Fibroblast of lung (primary cell): ENCODE results near the gene DNASE1. TPM values are rescaled to one million over a fixed set of nuclear protein-coding genes. Genes with fewer than 3 reads are reported as not detected.

Experiments used
- DNase-seq, 2 donors: peaks; one replicate each; pipeline versions ENCODE4 v3.0.0 to v3.0.0-alpha.2; 2010; ENCODE audit warnings: low read depth in 2 of 2
- H2AFZ ChIP-seq: 2 replicates; pipeline ENCODE4 v1.5.1; 2012; ENCODE audit warnings: low read length, control low read depth, inconsistent platforms
- H3K27ac ChIP-seq: 2 replicates; pipeline ENCODE4 v1.5.1; 2011; ENCODE audit warnings: low read length, control low read depth; ENCODE audit not compliant: insufficient read depth
- H3K27me3 ChIP-seq: 2 replicates; pipeline ENCODE4 v1.5.1; 2011; ENCODE audit warnings: mild to moderate bottlenecking, low read length; ENCODE audit not compliant: control insufficient read depth, insufficient read depth
- H3K36me3 ChIP-seq: 2 replicates; pipeline ENCODE4 v1.5.1; 2011; ENCODE audit warnings: low read length; ENCODE audit not compliant: control insufficient read depth, insufficient read depth
- H3K4me1 ChIP-seq: 2 replicates; pipeline ENCODE4 v1.5.1; 2011; ENCODE audit warnings: low read length; ENCODE audit not compliant: control insufficient read depth, insufficient read depth; ENCODE audit errors: extremely low read depth
- H3K4me2 ChIP-seq: 2 replicates; pipeline ENCODE4 v1.5.1; 2011; ENCODE audit warnings: low read length, control low read depth; ENCODE audit not compliant: insufficient read depth; ENCODE audit errors: extremely low read depth
- H3K4me3 ChIP-seq, 4 experiments: fragments of 200-600 bp in 1 of 4; sonication (generic) in 1 of 4; replicated peaks in 1 of 4; 2 replicates each; pipeline ENCODE4 v1.5.1; 2011 to 2016; ENCODE audit warnings: low read length in 4 of 4, low read depth in 3 of 4, mild to moderate bottlenecking in 3 of 4, control low read depth in 2 of 4, inconsistent platforms in 1 of 4, mixed read lengths in 1 of 4; ENCODE audit not compliant: insufficient read depth in 1 of 4; ENCODE audit errors: control extremely low read depth in 1 of 4
- H3K79me2 ChIP-seq: 2 replicates; pipeline ENCODE4 v1.5.1; 2012; ENCODE audit warnings: mild to moderate bottlenecking, low read length, inconsistent platforms; ENCODE audit not compliant: control insufficient read depth, insufficient read depth
- H3K9ac ChIP-seq: 2 replicates; pipeline ENCODE4 v1.5.1; 2011; ENCODE audit warnings: mild to moderate bottlenecking, low read length, control low read depth; ENCODE audit not compliant: insufficient read depth
- H3K9me3 ChIP-seq: 2 replicates; pipeline ENCODE4 v1.5.1; 2012; ENCODE audit warnings: low read depth, low read length; ENCODE audit not compliant: control insufficient read depth, insufficient read depth
- H4K20me1 ChIP-seq: 2 replicates; pipeline ENCODE4 v1.5.1; 2011; ENCODE audit warnings: low read length; ENCODE audit not compliant: control insufficient read depth, insufficient read depth; ENCODE audit errors: extremely low read depth
- EZH2 ChIP-seq: IDR thresholded peaks from 2 replicates; pipeline ENCODE4 v1.5.1; 2012; ENCODE audit warnings: low read length, control low read depth, mild to moderate bottlenecking; ENCODE audit errors: missing control alignments
- polyA plus RNA-seq, 2 donors: library from polyadenylated mRNA; depleted of rRNA in 1 of 2; stranded (reverse) in 1 of 2; unstranded in 1 of 2; fragments of >200 nt; gene quantifications; 2 replicates each; pipeline ENCODE4 v1.2.1, GENCODE V29; 2011 to 2012; ENCODE audit warnings: missing spikeins in 1 of 2
- total RNA-seq: library from RNA; depleted of rRNA; stranded (reverse); fragments of >200 nt; gene quantifications from 2 replicates; pipeline ENCODE4 v1.2.1, GENCODE V29; 2014
- TF ChIP-seq, protein P1 (sequence below), 2 donors: IDR thresholded peaks in 1 of 2; conservative IDR thresholded peaks in 1 of 2; 1 replicate in 1 of 2; 2 replicates in 1 of 2; pipeline ENCODE4 v1.5.1; 2011 to 2012; ENCODE audit warnings: low read length in 2 of 2, control low read depth in 1 of 2, inconsistent platforms in 1 of 2, low read depth in 1 of 2, mild to moderate bottlenecking in 1 of 2

Gene DNASE1
- total and polyA plus RNA-seq, 2 donors (not counting 1 experiment from before 2014, with no cell fraction given): 2.9 to 29.1 TPM

DNA sequence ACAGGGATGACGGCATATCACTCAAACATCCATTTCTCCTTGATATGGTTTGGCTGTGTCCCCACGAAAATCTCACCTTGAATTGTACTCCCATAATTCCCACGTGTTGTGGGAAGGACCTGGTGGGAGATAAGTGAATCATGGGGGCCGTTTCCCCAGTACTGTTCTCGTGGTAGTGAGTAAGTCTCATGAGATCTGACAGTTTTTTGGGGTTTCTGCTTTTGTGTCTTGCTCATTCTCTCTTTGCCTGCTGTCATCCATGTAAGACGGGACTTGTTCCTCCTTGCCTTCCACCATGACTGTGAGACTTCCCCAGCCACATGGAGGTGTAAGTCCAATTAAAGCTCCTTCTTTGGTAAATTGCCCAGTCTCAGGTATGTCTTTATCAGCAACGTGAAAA, 32.5 kb downstream of the DNASE1 start:
- TF ChIP-seq, protein P1, sequence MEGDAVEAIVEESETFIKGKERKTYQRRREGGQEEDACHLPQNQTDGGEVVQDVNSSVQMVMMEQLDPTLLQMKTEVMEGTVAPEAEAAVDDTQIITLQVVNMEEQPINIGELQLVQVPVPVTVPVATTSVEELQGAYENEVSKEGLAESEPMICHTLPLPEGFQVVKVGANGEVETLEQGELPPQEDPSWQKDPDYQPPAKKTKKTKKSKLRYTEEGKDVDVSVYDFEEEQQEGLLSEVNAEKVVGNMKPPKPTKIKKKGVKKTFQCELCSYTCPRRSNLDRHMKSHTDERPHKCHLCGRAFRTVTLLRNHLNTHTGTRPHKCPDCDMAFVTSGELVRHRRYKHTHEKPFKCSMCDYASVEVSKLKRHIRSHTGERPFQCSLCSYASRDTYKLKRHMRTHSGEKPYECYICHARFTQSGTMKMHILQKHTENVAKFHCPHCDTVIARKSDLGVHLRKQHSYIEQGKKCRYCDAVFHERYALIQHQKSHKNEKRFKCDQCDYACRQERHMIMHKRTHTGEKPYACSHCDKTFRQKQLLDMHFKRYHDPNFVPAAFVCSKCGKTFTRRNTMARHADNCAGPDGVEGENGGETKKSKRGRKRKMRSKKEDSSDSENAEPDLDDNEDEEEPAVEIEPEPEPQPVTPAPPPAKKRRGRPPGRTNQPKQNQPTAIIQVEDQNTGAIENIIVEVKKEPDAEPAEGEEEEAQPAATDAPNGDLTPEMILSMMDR (conservative IDR thresholded peaks at IDR 0.05 in 1 of 2, IDR thresholded peaks at IDR 0.05 in 1 of 2; ENCODE audit: low read depth in 1 of 2, low read length in 2 of 2): no peak
- TF ChIP-seq EZH2: no peak

DNA sequence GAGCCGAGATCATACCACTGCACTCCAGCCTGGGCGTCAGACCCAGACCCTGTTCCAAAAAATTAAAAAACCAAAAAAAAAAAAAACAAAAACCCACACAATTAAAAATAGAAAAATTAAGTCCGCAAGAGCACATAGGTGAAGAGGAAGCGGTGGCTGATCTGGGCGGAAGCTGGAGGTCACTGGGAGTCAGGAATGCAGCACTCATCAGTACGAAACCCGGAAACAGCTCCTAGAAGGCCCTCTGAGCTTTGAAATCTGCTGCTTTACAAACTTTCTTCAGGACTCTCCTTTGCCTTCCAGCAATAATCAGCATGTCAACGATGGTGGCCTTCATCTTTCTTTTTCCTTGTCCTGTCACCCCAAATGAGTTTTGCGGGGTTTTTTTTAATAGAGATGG, 33.3 kb downstream of the DNASE1 start:
- Histone ChIP-seq H3K4me1 (peaks cover 3% of the 10 kb centered on the region), H3K4me2 (no peak overlapping the region), H3K36me3 (peaks cover 12% of the 10 kb centered on the region), H3K27ac (no peak overlapping the region), H3K4me3 (no peak overlapping the region), H3K27me3 (no peaks in the 10 kb centered on the region), H4K20me1 (no peaks in the 10 kb centered on the region), H3K79me2 (no peaks in the 10 kb centered on the region), H3K9ac (no peak overlapping the region), H2AFZ (no peak overlapping the region), H3K9me3 (no peaks in the 10 kb centered on the region)
- TF ChIP-seq, protein P1 (conservative IDR thresholded peaks at IDR 0.05 in 1 of 2, IDR thresholded peaks at IDR 0.05 in 1 of 2; ENCODE audit: low read depth in 1 of 2, low read length in 2 of 2): no peak
- TF ChIP-seq EZH2: no peak
- no peak for DNase-seq

More for the DNA sequence above, 32.5 kb downstream of the DNASE1 start:
- Histone ChIP-seq H3K9me3 (no peaks in the 10 kb centered on the region), H3K27me3 (no peaks in the 10 kb centered on the region), H2AFZ (no peak overlapping the region), H3K79me2 (no peaks in the 10 kb centered on the region), H3K4me1 (peaks cover 3% of the 10 kb centered on the region), H4K20me1 (no peaks in the 10 kb centered on the region), H3K9ac (no peak overlapping the region), H3K4me2 (no peak overlapping the region), H3K27ac (no peak overlapping the region), H3K36me3 (peaks cover 12% of the 10 kb centered on the region), H3K4me3 (no peak overlapping the region)
- no peak for DNase-seq

DNA sequence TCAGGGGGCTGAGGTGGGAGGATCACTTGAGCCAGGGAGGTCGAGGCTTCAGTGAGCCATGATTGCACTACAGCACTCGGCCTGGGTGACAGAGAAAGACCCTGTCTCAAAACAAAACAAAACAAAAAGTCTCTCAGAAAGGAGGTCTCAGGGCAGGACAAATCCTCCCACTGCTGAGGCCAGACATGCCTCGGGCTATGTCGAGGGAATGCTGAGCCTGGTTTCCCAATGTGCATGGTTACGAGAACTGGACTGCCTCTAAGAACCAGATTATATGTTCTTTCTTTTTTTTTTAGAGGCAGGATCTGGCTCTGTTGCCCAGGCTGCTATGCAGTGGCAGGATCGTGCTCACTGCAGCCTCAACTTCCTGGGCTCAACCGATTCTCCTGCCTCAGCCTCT, 35.2 kb downstream of the DNASE1 start:
- Histone ChIP-seq H3K4me1 (peaks cover 3% of the 10 kb centered on the region), H3K9me3 (no peaks in the 10 kb centered on the region), H4K20me1 (no peaks in the 10 kb centered on the region), H3K79me2 (no peaks in the 10 kb centered on the region), H3K27ac (peak overlapping the region; percentile 31), H3K4me2 (no peak overlapping the region), H3K27me3 (no peaks in the 10 kb centered on the region), H3K4me3 (no peak overlapping the region), H2AFZ (no peak overlapping the region), H3K9ac (no peak overlapping the region), H3K36me3 (peaks cover 12% of the 10 kb centered on the region)
- TF ChIP-seq EZH2: no peak
- TF ChIP-seq, protein P1 (conservative IDR thresholded peaks at IDR 0.05 in 1 of 2, IDR thresholded peaks at IDR 0.05 in 1 of 2; ENCODE audit: low read depth in 1 of 2, low read length in 2 of 2): no peak
- no peak for DNase-seq
